ENCODE results near the gene CREBZF. TPM values are rescaled to one million over a fixed set of nuclear protein-coding genes. Genes with fewer than 3 reads are reported as not detected.

CREBZF gene
- total and polyA plus RNA-seq, 9 of the 15 experiments (the other 6 are each of a cell fraction or from before 2014, with no cell fraction given): 7.2 to 70.2 (median 40.5) TPM

GRCh38 chr11:85663753-85664614 is 945 bp downstream of the CREBZF start (continued):
- TF ChIP-seq CUX1 (CRISPR knock-in tag; IDR thresholded peaks at IDR 0.05): no peak
- TF ChIP-seq ARHGAP35 (IDR thresholded peaks at IDR 0.05; ENCODE audit: partially characterized antibody): no peak
- no peak for TF ChIP-seq PHF8 (IDR thresholded peaks at IDR 0.05; ENCODE audit: borderline replicate concordance, low read length)
- TF ChIP-seq TOE1 (IDR thresholded peaks at IDR 0.05; ENCODE audit: borderline replicate concordance): 0 out of 2 replicates have a peak, but pooled peaks have one; percentile 30
- TF ChIP-seq TOE1 (CRISPR knock-in tag; IDR thresholded peaks at IDR 0.05; ENCODE audit: borderline replicate concordance, low read depth): no peak
- TF ChIP-seq HMG20B (CRISPR knock-in tag; IDR thresholded peaks at IDR 0.05): no peak
- no peak for TF ChIP-seq ZNF354B (CRISPR knock-in tag; IDR thresholded peaks at IDR 0.05)
- TF ChIP-seq ZNF134 (CRISPR knock-in tag; conservative IDR thresholded peaks at IDR 0.05): no peak
- TF ChIP-seq CBX3 (IDR thresholded peaks at IDR 0.05; ENCODE audit: borderline replicate concordance in 1 of 2, low read length in 2 of 2): no peak
- TF ChIP-seq BCLAF1 (IDR thresholded peaks at IDR 0.05; ENCODE audit: borderline replicate concordance in 1 of 2, control insufficient read depth in 1 of 2, low read depth in 2 of 2, low read length in 1 of 2): peak in 1 of 2 experiments; percentile 22; a peak in 1 of 4 replicates
- peak in 1 of 2 experiments; percentile 30; a peak in 1 of 4 replicates for TF ChIP-seq RCOR1 (IDR thresholded peaks at IDR 0.05; ENCODE audit: borderline replicate concordance in 1 of 2, low read depth in 2 of 2, low read length in 2 of 2)
- TF ChIP-seq ZNF224 (CRISPR knock-in tag; IDR thresholded peaks at IDR 0.05): no peak
- TF ChIP-seq ZNF184 (CRISPR knock-in tag; IDR thresholded peaks at IDR 0.05): no peak
- no peak for TF ChIP-seq NR4A1 (CRISPR knock-in tag; IDR thresholded peaks at IDR 0.05)
- no peak for TF ChIP-seq NR4A1 (tag; IDR thresholded peaks at IDR 0.05)
- TF ChIP-seq NFIX (CRISPR knock-in tag; IDR thresholded peaks at IDR 0.05; ENCODE audit: low read depth): no peak

All from K562 (cell line).